CD14-positive monocyte (primary cell): ENCODE results near the gene MXRA7. TPM values are rescaled to one million over a fixed set of nuclear protein-coding genes. Genes with fewer than 3 reads are reported as not detected.
A peak's percentile ranks its signal among the peaks of the same experiment; 100 is the strongest.

Experiments
- DNase-seq, 3 donors: peaks; one replicate each; pipeline ENCODE4 v3.0.0-alpha.2; 2011 to 2022
- H2AFZ ChIP-seq: 2 replicates; pipeline ENCODE4 v1.6.0; 2012; ENCODE audit warnings: mild to moderate bottlenecking, low read depth, low read length, inconsistent platforms; ENCODE audit not compliant: insufficient read depth, poor library complexity, severe bottlenecking
- H3K27ac ChIP-seq, 2 donors: 1 replicate in 1 of 2; 2 replicates in 1 of 2; pipeline ENCODE4 v1.5.1; 2012 to 2013; ENCODE audit warnings: low read length in 2 of 2, control low read depth in 1 of 2, inconsistent platforms in 1 of 2, low read depth in 1 of 2, mild to moderate bottlenecking in 1 of 2
- H3K27me3 ChIP-seq, 2 donors: one replicate each; pipeline versions ENCODE4 v1.6.0 to v1.6.1; 2011 to 2013; ENCODE audit warnings: low read length in 2 of 2; ENCODE audit not compliant: control insufficient read depth in 2 of 2, insufficient read depth in 2 of 2
- H3K36me3 ChIP-seq, 2 donors: replicated peaks in 1 of 2; 1 replicate in 1 of 2; 2 replicates in 1 of 2; pipeline versions ENCODE4 v1.5.1 to v1.6.1; 2012 to 2013; ENCODE audit warnings: low read length in 2 of 2, control low read depth in 1 of 2, inconsistent platforms in 1 of 2, mild to moderate bottlenecking in 1 of 2; ENCODE audit not compliant: insufficient read depth in 2 of 2, control insufficient read depth in 1 of 2
- H3K4me1 ChIP-seq, 2 donors: 1 replicate in 1 of 2; 2 replicates in 1 of 2; pipeline versions ENCODE4 v1.5.1 to v1.6.1; 2012 to 2013; ENCODE audit warnings: low read length in 2 of 2, control low read depth in 1 of 2, inconsistent platforms in 1 of 2, mild to moderate bottlenecking in 1 of 2, moderate library complexity in 1 of 2; ENCODE audit not compliant: insufficient read depth in 2 of 2, control insufficient read depth in 1 of 2
- H3K4me2 ChIP-seq: replicated peaks from 2 replicates; pipeline ENCODE3; 2012; ENCODE audit warnings: low read length, moderate library complexity, mild to moderate bottlenecking; ENCODE audit not compliant: poor library complexity, severe bottlenecking; ENCODE audit errors: extremely low read depth
- H3K4me3 ChIP-seq, 3 experiments: fragments of 200-600 bp in 1 of 3; sonication (generic) in 1 of 3; replicated peaks in 1 of 3; 1 replicate in 2 of 3; 2 replicates in 1 of 3; pipeline ENCODE4 v1.5.1; 2011 to 2013; ENCODE audit warnings: low read length in 3 of 3, mild to moderate bottlenecking in 3 of 3, control low read depth in 2 of 3, low read depth in 2 of 3, inconsistent platforms in 1 of 3, moderate library complexity in 1 of 3
- H3K79me2 ChIP-seq: 2 replicates; pipeline ENCODE4 v1.6.0; 2012; ENCODE audit warnings: mild to moderate bottlenecking, control low read depth, inconsistent platforms, low read length, moderate library complexity; ENCODE audit not compliant: insufficient read depth
- H3K9ac ChIP-seq: 2 replicates; pipeline ENCODE4 v1.6.0; 2017; ENCODE audit warnings: low read length, mild to moderate bottlenecking; ENCODE audit not compliant: insufficient read depth, poor library complexity, severe bottlenecking
- H3K9me3 ChIP-seq, 2 donors: replicated peaks in 1 of 2; 1 replicate in 1 of 2; 2 replicates in 1 of 2; pipeline versions ENCODE4 v1.5.1 to v1.6.1; 2012 to 2013; ENCODE audit warnings: low read length in 2 of 2, control low read depth in 1 of 2; ENCODE audit not compliant: control insufficient read depth in 1 of 2, insufficient read depth in 1 of 2
- H4K20me1 ChIP-seq: 2 replicates; pipeline ENCODE4 v1.6.0; 2012; ENCODE audit warnings: mild to moderate bottlenecking, low read length, control low read depth, moderate library complexity; ENCODE audit not compliant: insufficient read depth
- H3K27ac Mint-ChIP-seq, 7 donors: one replicate each; pipeline ENCODE4 v1.8.0; 2020; ENCODE audit warnings: mild to moderate bottlenecking in 7 of 7, mixed read lengths in 7 of 7, moderate library complexity in 6 of 7, inconsistent platforms in 2 of 7
- H3K27me3 Mint-ChIP-seq, 3 donors: one replicate each; pipeline ENCODE4 v1.8.0; 2021 to 2022; ENCODE audit warnings: low read depth in 3 of 3, mild to moderate bottlenecking in 3 of 3, mixed read lengths in 3 of 3, moderate library complexity in 3 of 3, inconsistent platforms in 1 of 3
- H3K36me3 Mint-ChIP-seq, 2 donors: one replicate each; pipeline ENCODE4 v1.8.0; 2020; ENCODE audit warnings: mixed read lengths in 2 of 2, inconsistent platforms in 1 of 2, mild to moderate bottlenecking in 1 of 2
- H3K4me1 Mint-ChIP-seq: one replicate; pipeline ENCODE4 v1.8.0; 2020; ENCODE audit warnings: mild to moderate bottlenecking, mixed read lengths
- H3K4me3 Mint-ChIP-seq, 2 donors: one replicate each; pipeline ENCODE4 v1.8.0; 2020; ENCODE audit warnings: mild to moderate bottlenecking in 2 of 2, mixed read lengths in 2 of 2, moderate library complexity in 1 of 2
- H3K9me3 Mint-ChIP-seq, 7 donors: one replicate each; pipeline ENCODE4 v1.8.0; 2020 to 2022; ENCODE audit warnings: mixed read lengths in 7 of 7, mild to moderate bottlenecking in 6 of 7, moderate library complexity in 6 of 7, inconsistent platforms in 2 of 7
- CTCF ChIP-seq: fragments of 200-600 bp; IDR thresholded peaks from one replicate; pipeline ENCODE4 v1.8.0; 2022; ENCODE audit warnings: antibody characterized with exemption, mild to moderate bottlenecking
- WGBS: methylation state at CpG from one replicate; pipeline ENCODE4 v1.1.5; 2013; ENCODE audit warnings: missing lambda C conversion rate; ENCODE audit not compliant: insufficient coverage; 5-methylcytosine and 5-hydroxymethylcytosine counted together
- intact Hi-C, 2 donors: fragments of 100-400 bp; cut with micrococcal nuclease; formaldehyde crosslinking; loops; one replicate each; pipeline versions ENCODE4 v1.15.0 to v1.15.1; 2023
- polyA plus RNA-seq, 3 donors: library from polyadenylated mRNA; depleted of rRNA in 1 of 3; unstranded in 2 of 3; stranded (reverse) in 1 of 3; fragments of 300-500 nt in 2 of 3; fragments of >200 nt in 1 of 3; fragmentation: Illumina TruSeq in 2 of 3; gene quantifications; 1 replicate in 2 of 3; 2 replicates in 1 of 3; pipeline ENCODE4 v1.2.3, GENCODE V29; 2012 to 2021

The MXRA7 gene
- polyA plus RNA-seq, 3 donors, result 0.13 to 0.81 (median 0.30) TPM

GRCh38 chr17:76673729-76674128, 37.0 kb downstream of the MXRA7 start:
- no peak overlapping the region for H3K4me3 Mint-ChIP-seq
- H3K27ac Mint-ChIP-seq, result peak overlapping the region in 1 of 7 donors; percentile 58
- H3K4me1 ChIP-seq, result peaks cover 12 to 15% of the 10 kb centered on the region in 2 donors
- no peaks in the 10 kb centered on the region for H3K9me3 ChIP-seq
- no peak overlapping the region for H3K4me2 ChIP-seq
- intact Hi-C loops, result loop anchor here (2.0 to 10.0 kb wide), 3 partner anchors 41 to 54 kb away; partner anchors contain the start of genes JMJD6 (in 2 of the 2) and METTL23 (in 2 of the 2)
- H3K9me3 Mint-ChIP-seq, result peaks cover 0 to 2% (median 0%) of the 10 kb centered on the region in 7 donors
- no peak overlapping the region for H3K4me3 ChIP-seq
- no peak for TF ChIP-seq CTCF
- no peaks in the 10 kb centered on the region for H3K27me3 ChIP-seq
- no peak overlapping the region for H2AFZ ChIP-seq
- H3K27me3 Mint-ChIP-seq, result peaks cover 0 to 4% (median 1%) of the 10 kb centered on the region in 3 donors
- no peak overlapping the region for H3K9ac ChIP-seq
- DNase-seq, result no peak
- H3K79me2 ChIP-seq, result no peaks in the 10 kb centered on the region
- peaks cover 18% of the 10 kb centered on the region for H3K4me1 Mint-ChIP-seq
- no peaks in the 10 kb centered on the region for H3K36me3 Mint-ChIP-seq
- no peaks in the 10 kb centered on the region for H4K20me1 ChIP-seq
- no peak overlapping the region for H3K27ac ChIP-seq
- no peaks in the 10 kb centered on the region for H3K36me3 ChIP-seq
- WGBS, result 75% methylated on average over 4 of the region's 5 CpGs

- Histone ChIP-seq H2AFZ (no peak overlapping the region), H3K4me1 (peaks cover 12 to 15% of the 10 kb centered on the region in 2 donors), H3K9ac (no peak overlapping the region), H3K79me2 (no peaks in the 10 kb centered on the region), H3K4me3 (no peak overlapping the region), H3K36me3 (no peaks in the 10 kb centered on the region), H3K27me3 (no peaks in the 10 kb centered on the region), H3K9me3 (no peaks in the 10 kb centered on the region), H3K27ac (no peak overlapping the region), H4K20me1 (no peaks in the 10 kb centered on the region), H3K4me2 (no peak overlapping the region)
- Mint-ChIP-seq H3K4me1 (peaks cover 18% of the 10 kb centered on the region), H3K36me3 (no peaks in the 10 kb centered on the region), H3K27me3 (peaks cover 0 to 6% (median 3%) of the 10 kb centered on the region in 3 donors), H3K27ac (no peak overlapping the region), H3K9me3 (peaks cover 0 to 2% (median 0%) of the 10 kb centered on the region in 7 donors), H3K4me3 (peak overlapping the region in 1 of 2 donors; percentile 81)
- 100% methylated on average over 3 of the region's 3 CpGs for WGBS
- intact Hi-C loops, result loop anchor here (5.0 to 10.0 kb wide), 2 partner anchors 52 to 54 kb away; partner anchors contain the start of genes JMJD6 (in 2 of the 2) and METTL23 (in 2 of the 2)
- no peak for TF ChIP-seq CTCF
- no peak for DNase-seq
Measured at GRCh38 chr17:76672892-76673291, 37.9 kb downstream of the MXRA7 start.
